PFSK-1 (cell line): ENCODE results near the gene TNFRSF13B.

Experiments used
- POLR2AphosphoS5 ChIP-seq: IDR thresholded peaks from 2 replicates; pipeline ENCODE4 v1.6.1; 2012; ENCODE audit warnings: low read depth, mild to moderate bottlenecking, control low read depth, low read length, moderate library complexity
- TAF1 ChIP-seq: IDR thresholded peaks from 2 replicates; pipeline ENCODE4 v1.6.1; 2012; ENCODE audit warnings: low read length, control low read depth, borderline replicate concordance; ENCODE audit not compliant: insufficient read depth

DNA sequence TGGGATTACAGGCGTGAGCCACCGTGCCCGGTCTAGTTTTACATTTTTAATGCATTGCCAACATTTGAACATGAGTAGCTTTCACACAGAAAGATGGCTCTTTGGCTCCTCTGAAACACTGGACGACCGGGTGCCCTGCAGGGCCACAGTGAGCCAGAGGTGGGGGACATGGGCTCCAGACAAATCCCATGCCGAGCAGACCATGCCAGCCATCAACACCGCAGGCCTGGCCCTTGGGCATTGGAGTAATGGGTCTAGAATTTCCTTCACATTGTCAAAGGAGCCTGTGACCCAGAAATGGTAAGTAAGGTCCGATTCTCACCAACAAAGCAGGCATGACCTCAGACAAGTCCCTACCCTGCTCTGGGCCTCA is 48.9 kb upstream of the TNFRSF13B start:
- no peak for TF ChIP-seq TAF1
- TF ChIP-seq POLR2AphosphoS5: no peak
